ENCODE measurements around the gene SMIM1. TPM values are rescaled to one million over a fixed set of nuclear protein-coding genes. Genes with fewer than 3 reads are reported as not detected.
A peak's percentile ranks its signal among the peaks of the same experiment; 100 is the strongest.

Gene SMIM1
- total and polyA plus RNA-seq, 2 donors (not counting 1 experiment from before 2014, with no cell fraction given): 2.0 TPM; not detected in 1

DNA sequence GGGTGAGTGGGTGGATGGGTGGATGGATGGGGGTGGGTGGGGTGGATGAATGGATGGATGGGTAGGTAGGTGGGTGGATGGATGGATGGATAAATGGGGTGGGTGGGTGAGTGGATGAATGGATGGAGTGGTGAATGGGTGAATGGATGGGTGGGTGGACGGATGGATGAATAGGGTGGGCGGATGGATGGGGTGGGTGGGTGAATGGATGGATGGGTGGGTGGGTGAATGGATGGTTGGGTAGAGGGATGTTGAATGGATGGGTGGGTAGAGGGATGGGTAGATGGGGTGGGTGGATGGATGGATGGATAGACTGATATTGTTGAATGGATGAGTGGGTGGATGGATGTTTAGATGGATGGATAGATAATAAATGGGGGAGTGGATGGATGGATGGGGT is 47.2 kb upstream of the SMIM1 start:
- no peaks in the 10 kb centered on the region for H3K4me1 ChIP-seq (ENCODE audit: control insufficient read depth, extremely low read depth, insufficient read depth, low read length)
- DNase-seq (ENCODE audit: low read depth in 2 of 2): no peak
- H3K36me3 ChIP-seq (ENCODE audit: control insufficient read depth, insufficient read depth, low read length): no peaks in the 10 kb centered on the region
- no peak overlapping the region for H3K9ac ChIP-seq (ENCODE audit: insufficient read depth, low read length)
- no peaks in the 10 kb centered on the region for H3K27me3 ChIP-seq (ENCODE audit: control insufficient read depth, insufficient read depth, low read length)
- H4K20me1 ChIP-seq (ENCODE audit: control insufficient read depth, extremely low read depth, insufficient read depth, low read length): no peaks in the 10 kb centered on the region
- no peaks in the 10 kb centered on the region for H3K79me2 ChIP-seq (ENCODE audit: control insufficient read depth, insufficient read depth, low read length)
- H3K4me3 ChIP-seq (replicated peaks in 1 of 4; ENCODE audit: control extremely low read depth in 1 of 4, insufficient read depth in 1 of 4, low read depth in 3 of 4, low read length in 4 of 4): no peak overlapping the region
- no peaks in the 10 kb centered on the region for H3K9me3 ChIP-seq (ENCODE audit: control insufficient read depth, insufficient read depth, low read depth, low read length)
- H2AFZ ChIP-seq (ENCODE audit: low read length): no peak overlapping the region
- no peak for TF ChIP-seq EZH2 (IDR thresholded peaks at IDR 0.05; ENCODE audit: low read length, missing control alignments)
- TF ChIP-seq, protein P1, sequence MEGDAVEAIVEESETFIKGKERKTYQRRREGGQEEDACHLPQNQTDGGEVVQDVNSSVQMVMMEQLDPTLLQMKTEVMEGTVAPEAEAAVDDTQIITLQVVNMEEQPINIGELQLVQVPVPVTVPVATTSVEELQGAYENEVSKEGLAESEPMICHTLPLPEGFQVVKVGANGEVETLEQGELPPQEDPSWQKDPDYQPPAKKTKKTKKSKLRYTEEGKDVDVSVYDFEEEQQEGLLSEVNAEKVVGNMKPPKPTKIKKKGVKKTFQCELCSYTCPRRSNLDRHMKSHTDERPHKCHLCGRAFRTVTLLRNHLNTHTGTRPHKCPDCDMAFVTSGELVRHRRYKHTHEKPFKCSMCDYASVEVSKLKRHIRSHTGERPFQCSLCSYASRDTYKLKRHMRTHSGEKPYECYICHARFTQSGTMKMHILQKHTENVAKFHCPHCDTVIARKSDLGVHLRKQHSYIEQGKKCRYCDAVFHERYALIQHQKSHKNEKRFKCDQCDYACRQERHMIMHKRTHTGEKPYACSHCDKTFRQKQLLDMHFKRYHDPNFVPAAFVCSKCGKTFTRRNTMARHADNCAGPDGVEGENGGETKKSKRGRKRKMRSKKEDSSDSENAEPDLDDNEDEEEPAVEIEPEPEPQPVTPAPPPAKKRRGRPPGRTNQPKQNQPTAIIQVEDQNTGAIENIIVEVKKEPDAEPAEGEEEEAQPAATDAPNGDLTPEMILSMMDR (conservative IDR thresholded peaks at IDR 0.05 in 1 of 2, IDR thresholded peaks at IDR 0.05 in 1 of 2; ENCODE audit: low read depth in 1 of 2, low read length in 2 of 2): no peak
- H3K4me2 ChIP-seq (ENCODE audit: extremely low read depth, insufficient read depth, low read length): no peak overlapping the region
- H3K27ac ChIP-seq (ENCODE audit: insufficient read depth, low read length): no peak overlapping the region

DNA sequence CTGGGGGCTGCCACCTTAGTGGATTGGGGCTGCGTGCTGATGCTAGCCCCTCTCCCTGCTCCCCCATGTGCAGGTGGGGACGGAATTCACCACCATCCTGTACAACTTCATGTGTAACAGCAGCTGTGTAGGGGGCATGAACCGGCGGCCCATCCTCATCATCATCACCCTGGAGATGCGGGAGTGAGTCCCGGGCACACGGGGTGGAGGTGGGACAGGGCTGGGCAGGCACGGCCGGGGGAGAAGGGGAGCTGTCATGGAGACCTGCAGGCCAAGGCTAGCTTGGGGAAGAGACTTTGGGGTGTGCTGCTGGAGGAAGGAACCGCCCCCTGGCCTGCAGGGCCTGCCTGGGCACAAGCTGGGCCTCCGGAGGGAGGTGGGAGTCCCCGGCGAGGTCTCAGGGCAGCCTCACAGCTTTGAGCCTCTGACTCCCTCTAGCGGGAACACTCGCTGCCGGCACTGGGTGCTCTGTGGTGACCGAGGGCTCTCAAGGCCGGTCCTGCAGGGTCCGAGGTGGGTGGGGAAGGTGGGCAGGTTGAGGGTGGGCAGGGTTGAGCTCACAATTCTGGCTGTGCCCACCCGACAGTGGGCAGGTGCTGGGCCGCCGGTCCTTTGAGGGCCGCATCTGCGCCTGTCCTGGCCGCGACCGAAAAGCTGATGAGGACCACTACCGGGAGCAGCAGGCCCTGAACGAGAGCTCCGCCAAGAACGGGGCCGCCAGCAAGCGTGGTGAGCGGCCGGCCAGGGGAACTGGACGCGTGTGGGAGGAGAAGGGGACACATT is 45.3 kb upstream of the SMIM1 start:
- no peaks in the 10 kb centered on the region for H3K4me1 ChIP-seq (ENCODE audit: control insufficient read depth, extremely low read depth, insufficient read depth, low read length)
- no peaks in the 10 kb centered on the region for H3K36me3 ChIP-seq (ENCODE audit: control insufficient read depth, insufficient read depth, low read length)
- no peak overlapping the region for H2AFZ ChIP-seq (ENCODE audit: low read length)
- TF ChIP-seq EZH2 (IDR thresholded peaks at IDR 0.05; ENCODE audit: low read length, missing control alignments): no peak
- TF ChIP-seq, protein P1 (conservative IDR thresholded peaks at IDR 0.05 in 1 of 2, IDR thresholded peaks at IDR 0.05 in 1 of 2; ENCODE audit: low read depth in 1 of 2, low read length in 2 of 2): peak in 1 of 2 donors; percentile 37
- H4K20me1 ChIP-seq (ENCODE audit: control insufficient read depth, extremely low read depth, insufficient read depth, low read length): no peaks in the 10 kb centered on the region
- H3K9me3 ChIP-seq (ENCODE audit: control insufficient read depth, insufficient read depth, low read depth, low read length): no peaks in the 10 kb centered on the region
- no peak overlapping the region for H3K4me3 ChIP-seq (replicated peaks in 1 of 4; ENCODE audit: control extremely low read depth in 1 of 4, insufficient read depth in 1 of 4, low read depth in 3 of 4, low read length in 4 of 4)
- DNase-seq (ENCODE audit: low read depth in 2 of 2): no peak
- no peak overlapping the region for H3K27ac ChIP-seq (ENCODE audit: insufficient read depth, low read length)
- no peak overlapping the region for H3K9ac ChIP-seq (ENCODE audit: insufficient read depth, low read length)
- no peaks in the 10 kb centered on the region for H3K79me2 ChIP-seq (ENCODE audit: control insufficient read depth, insufficient read depth, low read length)
- no peaks in the 10 kb centered on the region for H3K27me3 ChIP-seq (ENCODE audit: control insufficient read depth, insufficient read depth, low read length)
- no peak overlapping the region for H3K4me2 ChIP-seq (ENCODE audit: extremely low read depth, insufficient read depth, low read length)

DNA sequence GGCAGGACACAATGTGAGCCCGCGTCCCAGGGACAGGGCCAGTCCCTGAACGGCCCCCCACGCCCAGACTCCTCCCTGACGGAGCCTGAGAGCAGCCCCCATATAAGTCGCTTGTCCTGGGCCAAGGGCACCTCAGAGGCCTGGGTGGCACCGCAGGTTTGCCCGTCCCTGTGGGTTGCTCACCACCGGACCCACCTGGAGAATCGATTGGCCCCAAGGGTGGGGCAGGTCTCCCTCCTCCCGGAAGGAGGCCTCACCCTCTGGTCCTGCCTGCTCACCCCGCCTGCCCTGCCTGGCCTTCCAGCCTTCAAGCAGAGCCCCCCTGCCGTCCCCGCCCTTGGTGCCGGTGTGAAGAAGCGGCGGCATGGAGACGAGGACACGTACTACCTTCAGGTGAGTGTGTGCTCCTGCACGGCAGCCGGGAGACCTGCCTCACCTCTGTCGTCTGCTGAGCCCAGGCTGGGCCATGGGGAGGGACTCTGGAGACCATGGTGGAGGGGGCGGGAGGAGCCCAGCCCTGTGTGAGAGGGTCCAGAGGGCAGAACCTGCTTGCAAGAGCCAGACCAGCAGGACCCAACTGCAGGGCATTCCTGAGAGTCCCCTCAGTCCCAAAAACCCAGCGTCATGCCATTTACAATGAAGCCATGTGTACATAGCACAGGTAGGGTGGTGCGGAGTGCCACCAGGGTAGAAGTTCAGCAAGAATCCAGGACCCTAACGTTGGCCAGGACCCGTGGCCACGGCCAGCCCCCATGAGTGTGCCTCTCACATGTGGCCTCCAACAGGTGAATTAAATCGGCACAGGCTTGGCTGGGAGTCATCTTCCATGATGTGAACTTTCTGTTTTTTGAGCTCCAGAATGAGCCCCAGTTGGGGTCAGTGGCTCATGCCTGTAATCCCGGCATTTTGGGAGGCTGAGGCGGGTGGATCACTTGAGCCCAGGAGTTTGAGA is 44.4 kb upstream of the SMIM1 start:
- H2AFZ ChIP-seq (ENCODE audit: low read length): no peak overlapping the region
- no peaks in the 10 kb centered on the region for H3K9me3 ChIP-seq (ENCODE audit: control insufficient read depth, insufficient read depth, low read depth, low read length)
- no peaks in the 10 kb centered on the region for H3K27me3 ChIP-seq (ENCODE audit: control insufficient read depth, insufficient read depth, low read length)
- H3K36me3 ChIP-seq (ENCODE audit: control insufficient read depth, insufficient read depth, low read length): no peaks in the 10 kb centered on the region
- H3K27ac ChIP-seq (ENCODE audit: insufficient read depth, low read length): no peak overlapping the region
- DNase-seq (ENCODE audit: low read depth in 2 of 2): no peak
- no peak overlapping the region for H3K4me2 ChIP-seq (ENCODE audit: extremely low read depth, insufficient read depth, low read length)
- H3K79me2 ChIP-seq (ENCODE audit: control insufficient read depth, insufficient read depth, low read length): no peaks in the 10 kb centered on the region
- no peaks in the 10 kb centered on the region for H4K20me1 ChIP-seq (ENCODE audit: control insufficient read depth, extremely low read depth, insufficient read depth, low read length)
- H3K4me3 ChIP-seq (replicated peaks in 1 of 4; ENCODE audit: control extremely low read depth in 1 of 4, insufficient read depth in 1 of 4, low read depth in 3 of 4, low read length in 4 of 4): no peak overlapping the region
- no peak overlapping the region for H3K9ac ChIP-seq (ENCODE audit: insufficient read depth, low read length)
- H3K4me1 ChIP-seq (ENCODE audit: control insufficient read depth, extremely low read depth, insufficient read depth, low read length): no peaks in the 10 kb centered on the region
- TF ChIP-seq, protein P1 (conservative IDR thresholded peaks at IDR 0.05 in 1 of 2, IDR thresholded peaks at IDR 0.05 in 1 of 2; ENCODE audit: low read depth in 1 of 2, low read length in 2 of 2): no peak
- TF ChIP-seq EZH2 (IDR thresholded peaks at IDR 0.05; ENCODE audit: low read length, missing control alignments): no peak

Data from fibroblast of lung (primary cell).